K562 (cell line): ENCODE data around the gene TMEM203. TPM values are rescaled to one million over a fixed set of nuclear protein-coding genes. Genes with fewer than 3 reads are reported as not detected.
A peak's percentile ranks its signal among the peaks of the same experiment; 100 is the strongest.

Source experiments
- ESRRA ChIP-seq: fragments of 450-650 bp; IDR thresholded peaks from 2 replicates; pipeline ENCODE4 v1.6.1; 2014; ENCODE audit warnings: low read depth, mild to moderate bottlenecking, moderate library complexity, borderline replicate concordance
- HOXB6 ChIP-seq: fragments of 250-450 bp; sonication (Bioruptor Pico); IDR thresholded peaks from 2 replicates; pipeline ENCODE4 v1.5.1; 2022; ENCODE audit warnings: mild to moderate bottlenecking, borderline replicate concordance
- JUN ChIP-seq, 2 experiments: sonication (generic) in 1 of 2; formaldehyde crosslinking in 1 of 2; IDR thresholded peaks; 2 replicates each; pipeline versions ENCODE4 v1.6.1 to v1.8.0; 2012 to 2022; ENCODE audit warnings: borderline replicate concordance in 2 of 2, mild to moderate bottlenecking in 2 of 2, improper control_type of control experiment in 1 of 2, low read depth in 1 of 2, low read length in 1 of 2, missing genetic modification reagents in 1 of 2
- JUNB ChIP-seq: fragments of 450-650 bp; formaldehyde crosslinking; conservative IDR thresholded peaks from 2 replicates; pipeline ENCODE4 v1.4.0; 2020; ENCODE audit warnings: mild to moderate bottlenecking
- NFATC3 ChIP-seq: fragments of 450-650 bp; IDR thresholded peaks from 2 replicates; pipeline ENCODE4 v1.6.1; 2017; ENCODE audit warnings: mild to moderate bottlenecking
- PBX2 ChIP-seq, 2 experiments: IDR thresholded peaks in 1 of 2; conservative IDR thresholded peaks in 1 of 2; 2 replicates each; pipeline ENCODE4 v1.6.1; 2016; ENCODE audit warnings: low read depth in 2 of 2, mild to moderate bottlenecking in 1 of 2, missing compliant biosample characterization in 1 of 2, missing genetic modification characterization in 1 of 2, moderate library complexity in 1 of 2
- PHF21A ChIP-seq: fragments of 450-650 bp; IDR thresholded peaks from 2 replicates; pipeline ENCODE4 v1.6.1; 2017; ENCODE audit warnings: low read depth, borderline replicate concordance
- ZBTB1 ChIP-seq: sonication (generic); formaldehyde crosslinking; IDR thresholded peaks from 2 replicates; pipeline ENCODE4 v1.8.1; 2023; ENCODE audit warnings: missing genetic modification reagents, low read depth, mild to moderate bottlenecking, borderline replicate concordance
- ZFP1 ChIP-seq: fragments of 450-650 bp; formaldehyde crosslinking; IDR thresholded peaks from 2 replicates; pipeline ENCODE4 v1.4.0; 2020; ENCODE audit warnings: mild to moderate bottlenecking, mixed read lengths
- ZNF311 ChIP-seq: fragments of 250-450 bp; sonication (Bioruptor Pico); IDR thresholded peaks from 2 replicates; pipeline ENCODE4 v1.4.0; 2020; ENCODE audit warnings: mild to moderate bottlenecking, moderate library complexity
- polyA plus RNA-seq, 8 experiments: library from polyadenylated mRNA; depleted of rRNA in 4 of 8; stranded (reverse) in 5 of 8; unstranded in 3 of 8; fragments of >200 nt; fragmentation: Nextera tagmentation in 2 of 8; fragmentation: Illumina TruSeq in 1 of 8; extraction: Ambion mirVana in 2 of 8; extraction: Trizol in 1 of 8; gene quantifications; 2 replicates each; pipeline versions ENCODE4 v1.2.1 to v1.2.3, GENCODE V29; 2011 to 2014; ENCODE audit warnings: inconsistent platforms in 1 of 8, missing spikeins in 1 of 8
- total RNA-seq, 7 experiments: library from RNA; depleted of rRNA in 6 of 7; stranded (reverse); fragments of >200 nt in 6 of 7; fragmentation: Illumina TruSeq in 2 of 7; extraction: Trizol in 2 of 7; gene quantifications; 2 replicates each; pipeline versions ENCODE4 v1.2.1 to v1.2.3, GENCODE V29; 2011 to 2021; ENCODE audit warnings: low replicate concordance in 1 of 7
- TF ChIP-seq, protein P1 (sequence below), 3 experiments: fragments of 200-800 bp in 1 of 3; fragments of 250-450 bp in 1 of 3; fragments of 450-650 bp in 1 of 3; sonication (Bioruptor Pico) in 1 of 3; sonication (Bioruptor generic) in 1 of 3; formaldehyde crosslinking in 1 of 3; IDR thresholded peaks; 2 replicates each; pipeline versions ENCODE4 v1.6.1 to v1.8.0; 2016 to 2022; ENCODE audit warnings: mild to moderate bottlenecking in 2 of 3, missing genetic modification characterization in 2 of 3, missing compliant biosample characterization in 1 of 3, moderate library complexity in 1 of 3
- TF ChIP-seq, protein P2 (sequence below): sonication (generic); formaldehyde crosslinking; IDR thresholded peaks from 2 replicates; pipeline ENCODE4 v1.8.0; 2022; ENCODE audit warnings: missing genetic modification reagents, mild to moderate bottlenecking, borderline replicate concordance
- TF ChIP-seq, protein P3 (sequence below): fragments of 250-450 bp; sonication (Bioruptor Pico); IDR thresholded peaks from 2 replicates; pipeline ENCODE4 v1.4.0; 2020; ENCODE audit warnings: borderline replicate concordance

The TMEM203 gene
- total and polyA plus RNA-seq, 9 of the 15 experiments (the other 6 are each of a cell fraction or from before 2014, with no cell fraction given) = 8.8 to 59.5 (median 37.6) TPM

GRCh38 chr9:137200311-137201204 lies 4.9 kb downstream of the TMEM203 start, which contains the start of gene TPRN (continued):
- no peak for TF ChIP-seq JUN (IDR thresholded peaks at IDR 0.05; ENCODE audit: borderline replicate concordance, low read depth, low read length)
- TF ChIP-seq JUN (CRISPR knock-in tag; IDR thresholded peaks at IDR 0.05; ENCODE audit: borderline replicate concordance) = no peak
- peak; percentile 99 for TF ChIP-seq ESRRA
- TF ChIP-seq, protein P1, sequence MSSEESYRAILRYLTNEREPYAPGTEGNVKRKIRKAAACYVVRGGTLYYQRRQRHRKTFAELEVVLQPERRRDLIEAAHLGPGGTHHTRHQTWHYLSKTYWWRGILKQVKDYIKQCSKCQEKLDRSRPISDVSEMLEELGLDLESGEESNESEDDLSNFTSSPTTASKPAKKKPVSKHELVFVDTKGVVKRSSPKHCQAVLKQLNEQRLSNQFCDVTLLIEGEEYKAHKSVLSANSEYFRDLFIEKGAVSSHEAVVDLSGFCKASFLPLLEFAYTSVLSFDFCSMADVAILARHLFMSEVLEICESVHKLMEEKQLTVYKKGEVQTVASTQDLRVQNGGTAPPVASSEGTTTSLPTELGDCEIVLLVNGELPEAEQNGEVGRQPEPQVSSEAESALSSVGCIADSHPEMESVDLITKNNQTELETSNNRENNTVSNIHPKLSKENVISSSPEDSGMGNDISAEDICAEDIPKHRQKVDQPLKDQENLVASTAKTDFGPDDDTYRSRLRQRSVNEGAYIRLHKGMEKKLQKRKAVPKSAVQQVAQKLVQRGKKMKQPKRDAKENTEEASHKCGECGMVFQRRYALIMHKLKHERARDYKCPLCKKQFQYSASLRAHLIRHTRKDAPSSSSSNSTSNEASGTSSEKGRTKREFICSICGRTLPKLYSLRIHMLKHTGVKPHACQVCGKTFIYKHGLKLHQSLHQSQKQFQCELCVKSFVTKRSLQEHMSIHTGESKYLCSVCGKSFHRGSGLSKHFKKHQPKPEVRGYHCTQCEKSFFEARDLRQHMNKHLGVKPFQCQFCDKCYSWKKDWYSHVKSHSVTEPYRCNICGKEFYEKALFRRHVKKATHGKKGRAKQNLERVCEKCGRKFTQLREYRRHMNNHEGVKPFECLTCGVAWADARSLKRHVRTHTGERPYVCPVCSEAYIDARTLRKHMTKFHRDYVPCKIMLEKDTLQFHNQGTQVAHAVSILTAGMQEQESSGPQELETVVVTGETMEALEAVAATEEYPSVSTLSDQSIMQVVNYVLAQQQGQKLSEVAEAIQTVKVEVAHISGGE (CRISPR knock-in tag; IDR thresholded peaks at IDR 0.05) = peak in 1 of 3 experiments; percentile 70; a peak in 1 of 6 replicates
- TF ChIP-seq, protein P2, sequence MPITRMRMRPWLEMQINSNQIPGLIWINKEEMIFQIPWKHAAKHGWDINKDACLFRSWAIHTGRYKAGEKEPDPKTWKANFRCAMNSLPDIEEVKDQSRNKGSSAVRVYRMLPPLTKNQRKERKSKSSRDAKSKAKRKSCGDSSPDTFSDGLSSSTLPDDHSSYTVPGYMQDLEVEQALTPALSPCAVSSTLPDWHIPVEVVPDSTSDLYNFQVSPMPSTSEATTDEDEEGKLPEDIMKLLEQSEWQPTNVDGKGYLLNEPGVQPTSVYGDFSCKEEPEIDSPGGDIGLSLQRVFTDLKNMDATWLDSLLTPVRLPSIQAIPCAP (CRISPR knock-in tag) = no peak
- no peak for TF ChIP-seq PHF21A
- TF ChIP-seq, protein P3, sequence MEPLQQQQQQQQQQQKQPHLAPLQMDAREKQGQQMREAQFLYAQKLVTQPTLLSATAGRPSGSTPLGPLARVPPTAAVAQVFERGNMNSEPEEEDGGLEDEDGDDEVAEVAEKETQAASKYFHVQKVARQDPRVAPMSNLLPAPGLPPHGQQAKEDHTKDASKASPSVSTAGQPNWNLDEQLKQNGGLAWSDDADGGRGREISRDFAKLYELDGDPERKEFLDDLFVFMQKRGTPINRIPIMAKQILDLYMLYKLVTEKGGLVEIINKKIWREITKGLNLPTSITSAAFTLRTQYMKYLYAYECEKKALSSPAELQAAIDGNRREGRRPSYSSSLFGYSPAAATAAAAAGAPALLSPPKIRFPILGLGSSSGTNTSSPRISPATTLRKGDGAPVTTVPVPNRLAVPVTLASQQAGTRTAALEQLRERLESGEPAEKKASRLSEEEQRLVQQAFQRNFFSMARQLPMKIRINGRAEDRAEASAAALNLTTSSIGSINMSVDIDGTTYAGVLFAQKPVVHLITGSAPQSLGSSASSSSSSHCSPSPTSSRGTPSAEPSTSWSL (CRISPR knock-in tag) = no peak
- TF ChIP-seq ZFP1 (CRISPR knock-in tag) = no peak
- no peak for TF ChIP-seq ZBTB1 (CRISPR knock-in tag)
- no peak for TF ChIP-seq JUNB (CRISPR knock-in tag)
- TF ChIP-seq PBX2 (CRISPR knock-in tag; IDR thresholded peaks at IDR 0.05; ENCODE audit: low read depth) = no peak
- TF ChIP-seq PBX2 (tag; conservative IDR thresholded peaks at IDR 0.05; ENCODE audit: low read depth) = no peak
- TF ChIP-seq HOXB6 (CRISPR knock-in tag) = no peak
- TF ChIP-seq ZNF311 (CRISPR knock-in tag) = no peak
- no peak for TF ChIP-seq NFATC3
